HepG2 (cell line): ENCODE measurements around the gene HDGFL3. TPM values are rescaled to one million over a fixed set of nuclear protein-coding genes. Genes with fewer than 3 reads are reported as not detected.

Experiments used
- SP140L ChIP-seq: sonication (generic); formaldehyde crosslinking; IDR thresholded peaks from 2 replicates; pipeline ENCODE4 v1.4.0; 2020; ENCODE audit warnings: missing genetic modification reagents, borderline replicate concordance
- polyA plus RNA-seq, 8 experiments: library from polyadenylated mRNA; depleted of rRNA in 3 of 8; stranded (reverse) in 7 of 8; unstranded in 1 of 8; fragments of >200 nt; fragmentation: Illumina TruSeq in 4 of 8; extraction: Trizol in 4 of 8; gene quantifications; 2 replicates each; pipeline versions ENCODE4 v1.2.1 to v1.2.3, GENCODE V29; 2011 to 2016; ENCODE audit warnings: low read depth in 4 of 8, missing spikeins in 1 of 8, mixed read lengths in 1 of 8; ENCODE audit not compliant: insufficient read depth in 1 of 8
- total RNA-seq, 5 experiments: library from RNA; depleted of rRNA; stranded (reverse); fragments of >200 nt; fragmentation: Illumina TruSeq; extraction: Trizol; gene quantifications; 2 replicates each; pipeline ENCODE4 v1.2.3, GENCODE V29; 2016; ENCODE audit warnings: low read depth in 1 of 5
- TF ChIP-seq, protein P1 (sequence below), 2 experiments: fragments of 450-650 bp in 1 of 2; sonication (generic) in 1 of 2; formaldehyde crosslinking in 1 of 2; IDR thresholded peaks; 2 replicates each; pipeline versions ENCODE4 v1.6.1 to v1.8.0; 2016 to 2022; ENCODE audit warnings: antibody characterized with exemption in 1 of 2, mild to moderate bottlenecking in 1 of 2, missing genetic modification reagents in 1 of 2
- TF ChIP-seq, protein P2 (sequence below): sonication (generic); formaldehyde crosslinking; IDR thresholded peaks from 2 replicates; pipeline ENCODE4 v1.5.0; 2020; ENCODE audit warnings: missing genetic modification reagents

HDGFL3 gene
- total and polyA plus RNA-seq, 2 of the 13 experiments (the other 11 are each of a cell fraction or from before 2014, with no cell fraction given), result 0.07 to 0.09 TPM

DNA sequence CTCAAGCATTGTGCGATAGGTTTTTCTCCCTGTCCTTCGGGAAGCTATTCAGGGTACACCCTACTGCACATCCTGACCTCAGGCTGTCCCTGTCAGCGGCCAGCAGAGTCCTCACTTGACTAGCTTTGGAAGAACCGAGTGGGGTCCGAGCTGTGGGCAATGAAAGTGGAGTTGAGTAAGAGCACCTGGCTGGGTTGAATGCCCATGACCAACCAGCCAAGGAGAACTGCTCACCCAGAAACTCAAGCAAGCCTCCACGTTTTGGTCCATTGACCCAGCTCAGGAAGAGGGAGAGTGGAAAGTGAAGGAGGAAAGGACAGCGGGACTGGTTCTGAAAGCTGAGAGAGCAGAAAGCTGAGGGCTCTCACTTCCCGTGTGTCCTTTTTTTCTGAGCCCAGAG, 36.0 kb upstream of the HDGFL3 start (continued):
- TF ChIP-seq SP140L (CRISPR knock-in tag), result no peak
- TF ChIP-seq, protein P1, sequence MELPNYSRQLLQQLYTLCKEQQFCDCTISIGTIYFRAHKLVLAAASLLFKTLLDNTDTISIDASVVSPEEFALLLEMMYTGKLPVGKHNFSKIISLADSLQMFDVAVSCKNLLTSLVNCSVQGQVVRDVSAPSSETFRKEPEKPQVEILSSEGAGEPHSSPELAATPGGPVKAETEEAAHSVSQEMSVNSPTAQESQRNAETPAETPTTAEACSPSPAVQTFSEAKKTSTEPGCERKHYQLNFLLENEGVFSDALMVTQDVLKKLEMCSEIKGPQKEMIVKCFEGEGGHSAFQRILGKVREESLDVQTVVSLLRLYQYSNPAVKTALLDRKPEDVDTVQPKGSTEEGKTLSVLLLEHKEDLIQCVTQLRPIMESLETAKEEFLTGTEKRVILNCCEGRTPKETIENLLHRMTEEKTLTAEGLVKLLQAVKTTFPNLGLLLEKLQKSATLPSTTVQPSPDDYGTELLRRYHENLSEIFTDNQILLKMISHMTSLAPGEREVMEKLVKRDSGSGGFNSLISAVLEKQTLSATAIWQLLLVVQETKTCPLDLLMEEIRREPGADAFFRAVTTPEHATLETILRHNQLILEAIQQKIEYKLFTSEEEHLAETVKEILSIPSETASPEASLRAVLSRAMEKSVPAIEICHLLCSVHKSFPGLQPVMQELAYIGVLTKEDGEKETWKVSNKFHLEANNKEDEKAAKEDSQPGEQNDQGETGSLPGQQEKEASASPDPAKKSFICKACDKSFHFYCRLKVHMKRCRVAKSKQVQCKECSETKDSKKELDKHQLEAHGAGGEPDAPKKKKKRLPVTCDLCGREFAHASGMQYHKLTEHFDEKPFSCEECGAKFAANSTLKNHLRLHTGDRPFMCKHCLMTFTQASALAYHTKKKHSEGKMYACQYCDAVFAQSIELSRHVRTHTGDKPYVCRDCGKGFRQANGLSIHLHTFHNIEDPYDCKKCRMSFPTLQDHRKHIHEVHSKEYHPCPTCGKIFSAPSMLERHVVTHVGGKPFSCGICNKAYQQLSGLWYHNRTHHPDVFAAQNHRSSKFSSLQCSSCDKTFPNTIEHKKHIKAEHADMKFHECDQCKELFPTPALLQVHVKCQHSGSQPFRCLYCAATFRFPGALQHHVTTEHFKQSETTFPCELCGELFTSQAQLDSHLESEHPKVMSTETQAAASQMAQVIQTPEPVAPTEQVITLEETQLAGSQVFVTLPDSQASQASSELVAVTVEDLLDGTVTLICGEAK (IDR thresholded peaks at IDR 0.05), result no peak
- TF ChIP-seq, protein P1 (CRISPR knock-in tag; IDR thresholded peaks at IDR 0.05), result no peak
- TF ChIP-seq, protein P2, sequence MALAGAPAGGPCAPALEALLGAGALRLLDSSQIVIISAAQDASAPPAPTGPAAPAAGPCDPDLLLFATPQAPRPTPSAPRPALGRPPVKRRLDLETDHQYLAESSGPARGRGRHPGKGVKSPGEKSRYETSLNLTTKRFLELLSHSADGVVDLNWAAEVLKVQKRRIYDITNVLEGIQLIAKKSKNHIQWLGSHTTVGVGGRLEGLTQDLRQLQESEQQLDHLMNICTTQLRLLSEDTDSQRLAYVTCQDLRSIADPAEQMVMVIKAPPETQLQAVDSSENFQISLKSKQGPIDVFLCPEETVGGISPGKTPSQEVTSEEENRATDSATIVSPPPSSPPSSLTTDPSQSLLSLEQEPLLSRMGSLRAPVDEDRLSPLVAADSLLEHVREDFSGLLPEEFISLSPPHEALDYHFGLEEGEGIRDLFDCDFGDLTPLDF (CRISPR knock-in tag), result no peak
